Keratinocyte (primary cell): ENCODE measurements around the gene SREBF1. TPM values are rescaled to one million over a fixed set of nuclear protein-coding genes. Genes with fewer than 3 reads are reported as not detected.

Experiments used
- DNase-seq: peaks from one replicate; pipeline ENCODE4 v3.0.0-alpha.2; 2011; ENCODE audit warnings: low read depth, missing footprints, low spot score
- FAIRE-seq: peaks from 2 replicates; lab custom pipeline; 2011; peaks lifted over from hg19 to GRCh38; lab: Jason Lieb, UNC
- H2AFZ ChIP-seq: 2 replicates; pipeline ENCODE4 v1.6.0; 2012; ENCODE audit warnings: low read length, control low read depth, inconsistent platforms; ENCODE audit not compliant: control insufficient read depth
- H3K27ac ChIP-seq: 2 replicates; pipeline ENCODE4 v1.5.1; 2011; ENCODE audit warnings: low read length; ENCODE audit not compliant: control insufficient read depth, insufficient read depth
- H3K27me3 ChIP-seq: 3 replicates; pipeline ENCODE4 v1.6.0; 2011; ENCODE audit warnings: low read length; ENCODE audit not compliant: control insufficient read depth, insufficient read depth; ENCODE audit errors: extremely low read depth
- H3K36me3 ChIP-seq, 2 experiments: 2 replicates in 1 of 2; 3 replicates in 1 of 2; pipeline ENCODE4 v1.5.1; 2011; ENCODE audit warnings: low read length in 2 of 2, mild to moderate bottlenecking in 1 of 2; ENCODE audit not compliant: control insufficient read depth in 2 of 2, insufficient read depth in 2 of 2; ENCODE audit errors: extremely low read depth in 1 of 2
- H3K4me1 ChIP-seq: 3 replicates; pipeline ENCODE4 v1.5.1; 2011; ENCODE audit warnings: low read length; ENCODE audit not compliant: control insufficient read depth, insufficient read depth; ENCODE audit errors: extremely low read depth
- H3K4me2 ChIP-seq: 3 replicates; pipeline ENCODE4 v1.6.0; 2011; ENCODE audit warnings: low read depth, low read length; ENCODE audit not compliant: control insufficient read depth, insufficient read depth; ENCODE audit errors: extremely low read depth
- H3K4me3 ChIP-seq, 3 experiments: fragments of 200-600 bp in 1 of 3; sonication (generic) in 1 of 3; 2 replicates in 2 of 3; 3 replicates in 1 of 3; pipeline ENCODE4 v1.5.1; 2011 to 2016; ENCODE audit warnings: low read length in 3 of 3, mild to moderate bottlenecking in 3 of 3, control low read depth in 2 of 3, inconsistent platforms in 1 of 3, low read depth in 1 of 3, mixed read lengths in 1 of 3, mixed run types in 1 of 3, moderate library complexity in 1 of 3; ENCODE audit not compliant: control insufficient read depth in 2 of 3, insufficient read depth in 2 of 3; ENCODE audit errors: extremely low read depth in 1 of 3
- H3K79me2 ChIP-seq: 2 replicates; pipeline ENCODE4 v1.6.0; 2012; ENCODE audit warnings: low read length; ENCODE audit not compliant: control insufficient read depth, insufficient read depth
- H3K9ac ChIP-seq: 3 replicates; pipeline ENCODE4 v1.6.0; 2011; ENCODE audit warnings: low read length; ENCODE audit not compliant: control insufficient read depth, insufficient read depth; ENCODE audit errors: extremely low read depth
- H3K9me1 ChIP-seq: 3 replicates; pipeline ENCODE4 v1.6.0; 2011; ENCODE audit warnings: low read length; ENCODE audit not compliant: control insufficient read depth, insufficient read depth; ENCODE audit errors: extremely low read depth
- H3K9me3 ChIP-seq: 2 replicates; pipeline ENCODE4 v1.5.1; 2012; ENCODE audit warnings: low read depth, low read length; ENCODE audit not compliant: control insufficient read depth
- H4K20me1 ChIP-seq: 3 replicates; pipeline ENCODE4 v1.6.0; 2011; ENCODE audit warnings: low read length; ENCODE audit not compliant: control insufficient read depth, insufficient read depth; ENCODE audit errors: extremely low read depth
- CTCF ChIP-seq, 3 experiments: IDR thresholded peaks in 1 of 3; conservative IDR thresholded peaks in 1 of 3; optimal IDR thresholded peaks in 1 of 3; 2 replicates in 2 of 3; 3 replicates in 1 of 3; pipeline versions ENCODE3 to v1.5.1; 2011; ENCODE audit warnings: low read length in 3 of 3, mild to moderate bottlenecking in 3 of 3, moderate library complexity in 2 of 3, control low read depth in 1 of 3, inconsistent platforms in 1 of 3; ENCODE audit not compliant: insufficient read depth in 2 of 3; ENCODE audit errors: extremely low read depth in 1 of 3
- EZH2 ChIP-seq: IDR thresholded peaks from one replicate; pipeline ENCODE4 v1.6.1; 2012; ENCODE audit warnings: inconsistent platforms, mild to moderate bottlenecking, low read length, moderate library complexity
- dilution Hi-C: fragments of 300-500 bp; cut with MboI; formaldehyde crosslinking; loops from one replicate; pipeline ENCODE4 v1.7.0; 2020; ENCODE audit warnings: low sequenced_read_pairs; ENCODE audit not compliant: extremely low pct_ligation_motif_present
- polyA plus RNA-seq, 5 experiments: library from polyadenylated mRNA; depleted of rRNA in 3 of 5; stranded (reverse) in 3 of 5; stranded (forward) in 1 of 5; unstranded in 1 of 5; fragments of >200 nt; gene quantifications; 1 replicate in 1 of 5; 2 replicates in 3 of 5; 3 replicates in 1 of 5; pipeline versions ENCODE4 v1.2.1 to v1.2.3, GENCODE V29; 2011 to 2012; ENCODE audit warnings: missing spikeins in 2 of 5, low read depth in 1 of 5, low replicate concordance in 1 of 5
- small RNA-seq, 3 experiments: library from RNA; depleted of rRNA; stranded (forward); fragments of <200 nt; gene quantifications; one replicate each; pipeline ENCODE3, GENCODE V24; 2012; ENCODE audit warnings: low read depth in 3 of 3, low replicate concordance in 1 of 3; ENCODE audit not compliant: insufficient read length in 3 of 3

Gene SREBF1
- polyA plus RNA-seq, 1 donor (not counting 4 experiments of a cell fraction or from before 2014, with no cell fraction given) = 51.7 TPM

DNA sequence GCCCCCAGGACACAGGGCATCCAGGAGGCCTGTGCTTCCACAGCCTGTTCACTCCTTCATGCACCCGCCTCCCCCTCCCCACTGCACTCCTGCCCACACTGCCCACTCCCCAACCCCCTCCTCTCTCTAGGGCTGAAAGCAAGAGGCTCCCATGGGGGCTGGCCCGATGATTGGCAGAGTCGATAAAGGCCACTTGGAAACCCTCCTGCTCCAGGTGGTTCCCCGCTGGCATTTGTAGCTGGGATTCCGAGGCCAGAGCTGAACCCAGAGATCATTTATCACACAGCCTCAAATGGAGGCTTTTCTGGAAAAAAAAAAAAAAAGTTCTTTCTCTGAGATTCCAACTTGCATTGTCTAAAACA lies 74.1 kb downstream of the SREBF1 start:
- H3K27ac ChIP-seq = no peak overlapping the region
- H3K36me3 ChIP-seq = peaks cover 3 to 16% of the 10 kb centered on the region in 2 experiments
- H3K27me3 ChIP-seq = no peaks in the 10 kb centered on the region
- H3K9me3 ChIP-seq = no peaks in the 10 kb centered on the region
- no peaks in the 10 kb centered on the region for H3K9me1 ChIP-seq
- no peak overlapping the region for H3K4me2 ChIP-seq
- no peak overlapping the region for H2AFZ ChIP-seq
- no peaks in the 10 kb centered on the region for H4K20me1 ChIP-seq
- no peak overlapping the region for H3K4me3 ChIP-seq
- DNase-seq (no peak), FAIRE-seq (no peak)
- TF ChIP-seq EZH2 (no peak), CTCF (optimal IDR thresholded peaks at IDR 0.05 in 1 of 3, IDR thresholded peaks at IDR 0.05 in 1 of 3, conservative IDR thresholded peaks at IDR 0.05 in 1 of 3; ENCODE audit: extremely low read depth in 1 of 3, insufficient read depth in 2 of 3, low read length in 3 of 3) (no peak)
- peaks cover 52% of the 10 kb centered on the region for H3K79me2 ChIP-seq
- H3K4me1 ChIP-seq = peaks cover 20% of the 10 kb centered on the region
- dilution Hi-C loops = no loop called here
- H3K9ac ChIP-seq = no peak overlapping the region

Small RNA genes lying within 50 kb of the gene (small RNA-seq; reads per million reads assigned to genes)
- gene MIR33B = 1.3 to 281 (median 79.6) reads per million in 3 experiments
- gene MIR6777 = 0 reads per million in 3 experiments

Other genes with a start within 250 kb of the SREBF1 start
- 17.7 to 23.7 TPM (median 18.6 TPM) in 3 replicates for gene PEMT, start 245.3 kb downstream of the SREBF1 start, polyA plus RNA-seq
- 2.6 to 3.8 TPM (median 3.2 TPM) in 3 replicates for gene RAI1, start 155.5 kb downstream of the SREBF1 start, polyA plus RNA-seq
- gene TOM1L2, start 135.4 kb upstream of the SREBF1 start, polyA plus RNA-seq = 36.3 to 54.0 TPM (median 39.5 TPM) in 3 replicates
- gene DRC3, start 135.9 kb upstream of the SREBF1 start, polyA plus RNA-seq = 0.42 to 0.80 TPM (median 0.69 TPM) in 3 replicates
- gene ATPAF2, start 202.2 kb upstream of the SREBF1 start, polyA plus RNA-seq = 22.4 to 24.4 TPM (median 23.6 TPM) in 3 replicates
- 15.2 to 17.6 TPM (median 16.8 TPM) in 3 replicates for gene GID4, start 202.4 kb upstream of the SREBF1 start, polyA plus RNA-seq